Thymus (tissue), 11 donors: ENCODE results near the gene POMC. TPM values are rescaled to one million over a fixed set of nuclear protein-coding genes. Genes with fewer than 3 reads are reported as not detected.

Experiments
- DNase-seq, 9 donors: peaks; one replicate each; pipeline ENCODE4 v3.0.0-alpha.2; 2013; ENCODE audit warnings: low spot score in 9 of 9, low read depth in 6 of 9, missing footprints in 1 of 9
- H3K27ac ChIP-seq, 2 donors: one replicate each; pipeline ENCODE4 v1.5.1; 2013; ENCODE audit warnings: control low read depth in 1 of 2, low read depth in 1 of 2, low read length in 1 of 2, mild to moderate bottlenecking in 1 of 2, moderate library complexity in 1 of 2
- H3K27me3 ChIP-seq, 2 donors: one replicate each; pipeline ENCODE4 v1.5.1; 2013; ENCODE audit warnings: low read length in 1 of 2; ENCODE audit not compliant: control insufficient read depth in 2 of 2, insufficient read depth in 1 of 2
- H3K36me3 ChIP-seq, 2 donors: one replicate each; pipeline ENCODE4 v1.5.1; 2013; ENCODE audit warnings: low read length in 1 of 2, mild to moderate bottlenecking in 1 of 2, moderate library complexity in 1 of 2; ENCODE audit not compliant: control insufficient read depth in 2 of 2, insufficient read depth in 2 of 2
- H3K4me1 ChIP-seq, 2 donors: one replicate each; pipeline ENCODE4 v1.5.1; 2013; ENCODE audit warnings: low read length in 2 of 2; ENCODE audit not compliant: control insufficient read depth in 2 of 2, insufficient read depth in 2 of 2
- H3K4me3 ChIP-seq, 2 donors: one replicate each; pipeline ENCODE4 v1.5.1; 2013; ENCODE audit warnings: low read length in 2 of 2, control low read depth in 1 of 2, mild to moderate bottlenecking in 1 of 2
- H3K9me3 ChIP-seq, 2 donors: one replicate each; pipeline ENCODE4 v1.5.1; 2013; ENCODE audit warnings: low read length in 1 of 2, mild to moderate bottlenecking in 1 of 2; ENCODE audit not compliant: control insufficient read depth in 2 of 2, insufficient read depth in 1 of 2
- WGBS: extraction: QIAGEN DNeasy Blood & Tissue Kit; methylation state at CpG from one replicate; pipeline ENCODE4 v1.1.7; 2013; 5-methylcytosine and 5-hydroxymethylcytosine counted together
- polyA plus RNA-seq: library from polyadenylated mRNA; stranded (reverse); fragments of 200-250 nt; gene quantifications from one replicate; pipeline ENCODE4 v1.2.3, GENCODE V29; 2013
- total RNA-seq: library from RNA; stranded (reverse); fragments of 120-200 nt; gene quantifications from one replicate; pipeline ENCODE4 v1.2.4, GENCODE V29; 2013
- donor health status: healthy.

POMC gene
- total and polyA plus RNA-seq, 2 donors = 11.7 to 20.3 TPM

DNA sequence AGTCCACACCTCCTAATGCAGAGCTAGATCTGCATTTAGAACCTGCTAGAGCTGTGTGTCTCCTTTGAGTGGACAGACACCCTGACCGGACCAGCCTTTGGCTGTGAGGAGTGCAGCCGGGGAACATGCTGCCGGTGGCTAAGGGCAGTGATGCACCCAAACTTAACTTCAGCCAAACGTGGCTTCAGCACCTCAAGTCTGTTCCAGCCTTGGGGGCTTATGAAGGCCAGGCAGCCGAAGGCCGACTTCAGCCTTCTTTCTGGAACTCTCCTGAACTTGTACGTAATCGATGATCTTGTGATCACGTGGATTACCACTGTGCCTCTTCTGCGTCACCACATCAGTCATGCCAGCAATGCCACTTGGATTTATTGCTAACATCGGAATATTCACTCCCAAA is 49.1 kb downstream of the POMC start:
- H3K36me3 ChIP-seq = no peaks in the 10 kb centered on the region
- no peaks in the 10 kb centered on the region for H3K9me3 ChIP-seq
- no peak for DNase-seq
- no peak overlapping the region for H3K4me3 ChIP-seq
- H3K27me3 ChIP-seq = no peaks in the 10 kb centered on the region
- H3K27ac ChIP-seq = no peak overlapping the region
- H3K4me1 ChIP-seq = no peaks in the 10 kb centered on the region
- WGBS = 97% methylated on average over 11 of the region's 11 CpGs

DNA sequence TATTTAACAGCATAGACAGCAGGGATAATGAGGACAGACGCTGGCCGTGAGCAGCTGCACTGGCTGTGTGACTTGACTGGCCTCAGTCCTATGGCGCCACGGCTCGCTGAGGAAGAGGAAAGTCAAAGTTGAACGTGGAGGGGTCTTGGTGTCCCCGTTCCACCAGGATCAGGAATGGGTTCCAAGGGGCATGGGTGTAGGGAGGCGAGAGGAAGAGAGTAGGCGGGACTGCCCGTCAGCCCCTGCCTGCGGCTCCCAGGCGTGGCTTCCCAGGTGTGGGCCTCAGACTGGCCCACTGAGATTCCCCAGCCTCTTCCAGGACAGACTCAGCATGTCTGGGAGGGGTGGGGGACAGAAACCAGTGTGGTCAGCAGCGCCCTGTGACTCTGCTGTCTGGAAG is 51.4 kb downstream of the POMC start:
- no peak for DNase-seq
- no peak overlapping the region for H3K27ac ChIP-seq
- WGBS = 97% methylated on average over 13 of the region's 13 CpGs

DNA sequence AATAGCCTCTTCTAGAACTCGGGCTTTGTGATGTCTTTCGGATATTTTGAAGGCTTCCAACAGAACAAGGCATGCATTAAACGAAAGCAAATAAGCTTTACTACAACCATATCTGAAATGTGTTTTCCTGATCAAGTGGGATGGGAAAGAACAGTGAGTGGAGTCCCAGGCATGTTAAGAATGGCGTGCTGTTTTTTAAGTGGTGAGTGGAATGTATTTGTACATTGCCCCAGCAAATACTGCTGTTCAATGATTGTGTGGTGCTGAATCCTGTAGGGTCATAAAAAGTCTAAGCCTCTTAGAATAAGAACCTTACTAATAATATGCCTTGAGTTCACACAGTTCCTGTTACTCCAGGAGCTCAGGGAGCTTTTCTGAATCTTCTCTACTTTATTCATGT is 52.5 kb downstream of the POMC start:
- Histone ChIP-seq H3K27me3 (no peaks in the 10 kb centered on the region), H3K27ac (no peak overlapping the region), H3K9me3 (no peaks in the 10 kb centered on the region), H3K4me1 (peaks cover 0 to 3% of the 10 kb centered on the region in 2 donors), H3K36me3 (no peaks in the 10 kb centered on the region), H3K4me3 (no peak overlapping the region)
- DNase-seq = no peak
- WGBS = 98% methylated on average over 4 of the region's 4 CpGs

More for the DNA sequence above, 51.4 kb downstream of the POMC start:
- no peaks in the 10 kb centered on the region for H3K27me3 ChIP-seq
- H3K9me3 ChIP-seq = no peaks in the 10 kb centered on the region
- H3K36me3 ChIP-seq = no peaks in the 10 kb centered on the region
- peaks cover 0 to 3% of the 10 kb centered on the region in 2 donors for H3K4me1 ChIP-seq
- H3K4me3 ChIP-seq = no peak overlapping the region

DNA sequence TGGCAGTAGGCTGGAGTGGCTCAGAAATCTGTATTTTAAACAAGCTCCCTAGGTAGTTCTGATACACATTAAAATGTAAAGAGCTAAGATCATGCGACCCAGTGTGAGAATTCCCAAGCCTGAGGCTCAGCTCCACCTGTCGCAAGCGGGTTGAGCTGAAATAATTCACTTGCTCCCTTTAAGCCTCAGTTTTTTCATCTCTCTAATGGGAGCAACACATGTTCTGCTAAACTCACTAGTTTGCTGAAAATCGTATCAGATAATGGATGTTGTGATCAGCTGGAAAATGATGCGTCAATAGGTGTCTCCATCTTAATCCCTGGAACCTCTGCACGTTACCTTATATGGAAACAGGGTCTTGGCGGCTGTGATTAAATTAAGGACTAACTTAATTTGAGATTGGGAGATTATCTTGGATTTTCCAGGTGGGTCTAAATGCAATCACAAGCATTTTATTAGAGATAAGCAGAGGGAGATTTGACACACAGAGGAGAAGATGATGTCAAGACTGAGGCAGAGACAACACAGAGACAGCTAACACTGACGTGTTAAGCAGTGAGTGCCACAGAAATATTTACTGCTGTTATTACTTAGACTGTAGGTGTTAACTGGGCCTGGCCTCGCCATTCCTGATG is 53.0 kb downstream of the POMC start:
- Histone ChIP-seq H3K4me3 (no peak overlapping the region), H3K4me1 (peaks cover 0 to 3% of the 10 kb centered on the region in 2 donors), H3K36me3 (no peaks in the 10 kb centered on the region), H3K9me3 (no peaks in the 10 kb centered on the region), H3K27ac (no peak overlapping the region), H3K27me3 (no peaks in the 10 kb centered on the region)
- DNase-seq = no peak
- 97% methylated on average over 9 of the region's 9 CpGs for WGBS

DNA sequence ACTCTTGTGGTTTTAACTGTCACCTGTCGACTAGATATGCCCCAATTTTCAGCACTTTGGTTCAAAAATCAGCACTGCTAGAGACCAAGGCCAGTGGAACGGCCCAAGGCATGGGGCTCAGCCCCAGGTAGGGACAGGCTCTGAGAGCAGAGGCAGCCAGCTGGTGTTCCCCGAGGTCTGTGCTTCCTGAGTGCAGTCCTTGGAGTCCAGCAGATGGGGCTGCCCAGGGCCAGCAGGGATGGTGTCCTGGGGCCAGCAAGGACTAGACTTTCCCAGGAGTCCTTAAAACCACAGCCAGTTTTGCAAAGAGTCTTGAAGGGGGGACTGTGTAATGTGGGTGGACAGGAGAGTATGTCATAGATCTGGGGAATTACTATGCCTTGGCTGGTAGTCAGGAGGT is 56.3 kb downstream of the POMC start:
- Histone ChIP-seq H3K4me1 (peaks cover 0 to 3% of the 10 kb centered on the region in 2 donors), H3K4me3 (no peak overlapping the region), H3K9me3 (no peaks in the 10 kb centered on the region), H3K36me3 (no peaks in the 10 kb centered on the region), H3K27me3 (no peaks in the 10 kb centered on the region), H3K27ac (no peak overlapping the region)
- WGBS = 70% methylated on average over 3 of the region's 3 CpGs
- DNase-seq = no peak

Other genes starting within 250 kb of the POMC start
- 17.1 TPM for gene ADCY3, start 248.3 kb downstream of the POMC start, total RNA-seq
- gene ADCY3, start 248.3 kb downstream of the POMC start, polyA plus RNA-seq = 37.1 TPM
- gene DNAJC27, start 196.6 kb downstream of the POMC start, total RNA-seq = 4.9 TPM
- gene DNAJC27, start 196.6 kb downstream of the POMC start, polyA plus RNA-seq = 5.2 TPM
- 0.33 TPM for gene EFR3B, start 126.5 kb downstream of the POMC start, total RNA-seq
- gene EFR3B, start 126.5 kb downstream of the POMC start, polyA plus RNA-seq = 0.18 TPM
- gene DNMT3A, start 173.3 kb upstream of the POMC start, total RNA-seq = 27.5 TPM
- gene DNMT3A, start 173.3 kb upstream of the POMC start, polyA plus RNA-seq = 22.7 TPM